Measurements from ENCODE around the gene SKAP2.

SKAP2 gene

DNA sequence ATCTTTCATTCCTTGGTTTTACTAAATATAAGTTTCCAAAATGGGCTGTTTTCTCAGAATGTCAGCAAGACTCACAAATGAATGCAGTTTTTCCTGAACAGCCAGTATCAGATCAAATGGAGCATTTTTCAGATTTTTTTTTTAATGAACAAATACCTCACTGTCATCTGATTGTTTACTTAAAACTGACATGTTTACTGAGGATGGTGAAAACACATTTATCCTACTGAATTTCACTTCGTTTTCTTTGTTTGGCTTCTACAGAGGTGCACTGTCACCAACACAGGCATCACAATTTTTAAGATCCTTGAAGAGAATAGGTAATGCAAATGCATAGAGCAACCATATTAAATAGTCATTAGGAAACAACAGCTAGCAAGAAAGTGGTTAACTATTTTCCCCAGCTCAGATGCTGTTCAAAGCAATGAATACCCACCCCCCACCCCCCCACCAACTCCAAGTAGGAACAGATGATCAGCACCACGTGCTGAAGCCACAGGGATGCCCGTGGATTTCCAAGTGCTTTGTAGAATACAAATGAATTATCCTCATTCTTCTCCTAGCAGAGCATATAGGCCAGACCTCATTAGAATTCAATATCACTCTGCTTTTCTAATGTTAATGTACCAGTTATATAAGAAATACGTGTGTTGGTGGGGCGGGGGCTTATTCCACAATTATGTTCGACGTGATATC lies 205.9 kb downstream of the SKAP2 start:
- no peak for DNase-seq

GRCh38 chr7:26657686-26658388 lies 206.6 kb downstream of the SKAP2 start:
- DNase-seq, result no peak

GRCh38 chr7:26657206-26657641 lies 207.2 kb downstream of the SKAP2 start:
- DNase-seq, result no peak

- DNase-seq, result no peak
These were observed 207.7 kb downstream of the SKAP2 start for GRCh38 chr7:26656735-26657134.

DNA sequence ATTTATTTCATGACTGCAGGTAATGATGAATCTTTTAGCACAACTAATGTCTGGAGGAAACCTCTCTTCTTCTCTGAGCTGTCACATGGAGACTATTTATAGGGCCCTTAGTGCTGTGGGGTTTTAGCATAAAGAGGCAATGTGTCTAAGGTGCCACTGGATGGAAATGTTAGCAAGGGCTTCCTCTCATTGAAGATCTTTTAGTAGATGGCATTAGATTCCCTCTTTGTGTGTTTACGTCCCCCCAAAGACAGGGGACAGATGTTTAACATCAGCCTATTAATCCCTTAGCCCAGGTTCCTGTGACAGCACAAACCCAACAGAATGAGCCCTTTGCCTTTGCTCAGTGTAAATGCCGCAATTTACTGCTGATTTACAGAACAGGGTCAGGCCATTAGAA lies 208.6 kb downstream of the SKAP2 start:
- DNase-seq, result no peak

- no peak for DNase-seq
These were observed 210.7 kb downstream of the SKAP2 start for GRCh38 chr7:26653430-26654399.

DNA sequence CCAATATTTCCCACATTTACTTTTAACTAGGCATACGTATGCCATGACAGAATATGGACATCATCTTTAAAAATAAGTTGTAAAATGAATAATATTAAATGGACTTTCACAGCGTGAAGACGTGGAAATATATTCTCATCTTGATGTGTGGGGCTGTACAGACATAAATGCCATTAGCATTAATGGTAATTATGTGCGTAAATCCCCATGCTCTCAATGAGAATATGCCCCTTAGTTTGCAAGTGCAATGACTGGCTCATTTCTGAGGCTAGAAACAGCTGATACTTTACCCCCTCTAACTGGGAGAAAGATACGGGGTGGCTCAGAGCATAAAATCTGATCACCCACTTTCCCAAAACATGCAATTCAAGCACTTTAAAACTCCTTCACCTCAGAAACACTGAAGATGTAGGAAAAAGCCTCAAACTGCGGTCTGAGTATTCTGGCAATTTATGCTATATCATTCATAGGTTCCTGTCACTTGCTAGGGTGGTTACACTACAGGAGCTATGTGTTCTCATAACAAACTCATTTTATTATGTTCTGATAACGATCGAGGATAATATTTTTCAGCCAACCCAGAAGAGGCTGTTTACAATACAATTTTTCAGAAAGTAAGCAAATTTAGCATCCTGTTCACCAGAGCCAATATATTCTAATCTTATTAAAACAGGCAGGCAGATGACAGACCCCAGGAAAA lies 211.8 kb downstream of the SKAP2 start:
- DNase-seq, result no peak

GRCh38 chr7:26650103-26650502 lies 214.3 kb downstream of the SKAP2 start:
- no peak for DNase-seq

GRCh38 chr7:26649388-26649787 lies 215.0 kb downstream of the SKAP2 start:
- DNase-seq, result no peak

DNA sequence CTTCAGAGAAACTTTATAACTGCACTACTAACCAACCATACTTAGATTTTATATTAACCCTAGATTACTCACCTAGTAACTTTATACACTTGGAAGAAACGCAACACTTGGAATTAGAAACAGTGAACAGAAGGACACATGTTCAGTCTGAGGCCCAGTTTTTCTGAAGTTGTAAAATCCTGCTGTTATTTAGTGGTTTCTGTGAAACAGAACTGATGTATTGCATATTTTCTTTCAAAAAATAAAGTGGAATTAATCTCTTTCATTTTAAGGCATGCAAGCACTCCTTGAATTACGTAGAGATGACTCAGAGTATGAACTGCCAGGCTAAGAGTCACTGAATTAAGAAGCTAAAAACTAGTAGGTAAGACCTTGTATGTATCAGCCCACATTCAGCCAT lies 215.8 kb downstream of the SKAP2 start:
- DNase-seq, result no peak

GRCh38 chr7:26646336-26647048 lies 217.9 kb downstream of the SKAP2 start:
- DNase-seq, result no peak

- DNase-seq, result no peak
These were observed 219.3 kb downstream of the SKAP2 start for GRCh38 chr7:26645121-26645520.

DNA sequence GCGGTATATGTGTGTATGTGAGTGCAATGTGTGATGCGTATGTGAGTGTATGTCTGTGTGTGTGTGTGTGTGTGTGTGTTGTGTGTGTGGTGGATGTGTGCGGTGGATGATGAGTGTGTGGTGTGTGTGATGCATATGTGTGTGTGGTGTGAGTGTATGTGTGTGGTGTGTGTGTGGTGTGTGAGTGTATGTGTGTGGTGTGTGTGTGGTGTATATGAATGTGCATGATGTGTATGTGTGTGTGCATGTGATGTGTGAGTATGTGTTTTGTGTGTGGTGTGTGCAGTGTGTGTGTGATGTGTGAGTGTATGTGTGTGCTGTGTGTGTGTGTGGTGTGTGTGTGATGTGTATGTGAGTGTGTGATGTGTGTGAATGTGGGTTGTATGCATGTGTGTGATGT lies 222.0 kb downstream of the SKAP2 start:
- no peak for DNase-seq

DNA sequence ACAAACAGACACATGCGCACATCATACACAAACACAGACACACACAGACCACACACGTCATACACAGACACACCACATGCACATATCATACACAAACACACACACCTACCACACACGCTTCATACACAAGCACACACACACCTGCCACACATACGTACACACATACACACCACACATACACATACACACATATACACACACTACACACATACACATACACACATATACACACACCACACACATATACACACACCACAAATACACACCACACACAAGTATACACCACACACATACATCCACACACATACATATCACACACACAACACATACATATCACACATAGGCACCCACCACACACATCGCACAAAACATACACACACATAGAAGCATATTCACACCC lies 224.7 kb downstream of the SKAP2 start:
- no peak for DNase-seq

GRCh38 chr7:26639111-26639510 lies 225.3 kb downstream of the SKAP2 start:
- no peak for DNase-seq

GRCh38 chr7:26638140-26638539 lies 226.2 kb downstream of the SKAP2 start:
- no peak for DNase-seq

- no peak for DNase-seq
These were observed 226.8 kb downstream of the SKAP2 start for GRCh38 chr7:26637610-26638009.

DNA sequence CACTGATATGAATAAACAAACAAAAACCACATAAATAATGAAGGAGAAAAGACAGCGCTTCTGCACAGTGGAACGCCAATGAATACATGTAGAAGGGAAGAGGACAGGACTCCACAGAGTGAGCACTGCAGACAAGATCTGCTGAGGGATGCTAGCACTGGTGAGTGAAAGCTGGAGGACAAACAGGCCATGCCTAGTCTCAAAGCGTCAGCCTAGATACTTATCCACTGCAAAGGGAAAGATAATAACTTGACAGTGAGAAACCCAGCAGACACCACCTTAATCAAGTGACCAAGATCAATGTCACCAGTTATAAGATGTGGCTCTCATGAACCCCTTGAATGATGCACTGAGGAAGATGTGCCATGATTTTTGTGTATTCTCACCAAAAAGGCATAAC lies 227.6 kb downstream of the SKAP2 start:
- no peak for DNase-seq

DNA sequence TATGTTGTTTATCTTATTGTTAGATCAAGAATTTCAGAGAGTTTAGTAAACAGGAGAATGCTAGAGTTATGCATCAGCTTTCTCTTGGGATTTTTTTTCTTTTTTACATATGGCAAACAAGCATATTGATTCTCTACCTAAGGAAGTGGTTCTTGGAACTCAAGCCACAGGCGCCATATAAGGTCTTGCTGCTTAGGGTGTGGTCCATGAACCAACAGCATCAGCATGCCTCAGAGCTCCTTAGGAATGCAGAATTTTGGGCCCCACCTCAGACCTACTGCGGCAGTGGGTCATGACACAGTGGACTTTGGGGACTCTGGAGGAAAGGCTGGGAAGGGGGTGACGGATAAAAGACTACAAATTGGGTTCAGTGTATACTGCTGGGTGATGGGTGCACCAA lies 230.8 kb downstream of the SKAP2 start:
- no peak for DNase-seq

- DNase-seq, result no peak
These were observed 232.8 kb downstream of the SKAP2 start for GRCh38 chr7:26631601-26632000.

GRCh38 chr7:26630941-26631580 lies 233.3 kb downstream of the SKAP2 start:
- no peak for DNase-seq

GRCh38 chr7:26630361-26630760 lies 234.0 kb downstream of the SKAP2 start:
- no peak for DNase-seq
